ENCODE results near the gene CST8. TPM values are rescaled to one million over a fixed set of nuclear protein-coding genes. Genes with fewer than 3 reads are reported as not detected.

Gene CST8
- total RNA-seq, 1 donor from 2014 or later = not detected

DNA sequence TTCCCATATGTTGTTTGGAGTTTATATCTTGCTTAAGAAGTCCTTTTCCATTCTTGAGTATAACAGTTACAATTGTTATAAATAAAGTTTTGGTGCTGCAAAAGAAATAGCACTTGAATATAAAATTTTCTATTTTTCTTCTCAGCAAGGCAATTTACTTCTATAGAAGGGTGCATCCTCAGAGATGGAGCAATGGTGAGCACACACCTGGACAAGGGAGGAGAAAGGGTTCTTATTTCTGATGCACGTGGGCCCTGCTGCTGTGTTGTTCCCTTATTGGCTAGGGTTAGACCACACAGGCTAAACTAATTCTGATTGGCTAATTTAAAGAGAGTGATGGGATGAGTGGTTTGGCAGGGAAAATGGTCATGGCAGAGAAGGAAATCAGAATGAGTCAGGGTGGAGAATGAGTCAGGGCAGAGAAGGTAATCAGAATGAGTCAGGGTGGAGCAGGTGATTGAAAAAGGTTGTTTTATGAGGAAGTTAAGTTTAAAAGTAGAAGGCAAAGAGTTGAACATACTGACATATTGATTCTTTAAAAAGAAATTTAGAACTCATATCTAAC, 38.0 kb downstream of the CST8 start:
- H3K27me3 Mint-ChIP-seq (ENCODE audit: unreplicated experiment) = no peaks in the 10 kb centered on the region
- TF ChIP-seq CTCF (IDR thresholded peaks at IDR 0.05; ENCODE audit: unreplicated experiment) = no peak
- peaks cover 5% of the 10 kb centered on the region for H3K4me1 Mint-ChIP-seq (ENCODE audit: unreplicated experiment)
- no peaks in the 10 kb centered on the region for H3K9me3 Mint-ChIP-seq (ENCODE audit: unreplicated experiment)
- H3K27ac Mint-ChIP-seq (ENCODE audit: unreplicated experiment) = no peak overlapping the region
- H3K4me3 Mint-ChIP-seq (ENCODE audit: unreplicated experiment) = no peak overlapping the region
- H3K36me3 Mint-ChIP-seq (ENCODE audit: low read depth, unreplicated experiment) = no peaks in the 10 kb centered on the region
- DNase-seq (ENCODE audit: low spot score) = no peak

DNA sequence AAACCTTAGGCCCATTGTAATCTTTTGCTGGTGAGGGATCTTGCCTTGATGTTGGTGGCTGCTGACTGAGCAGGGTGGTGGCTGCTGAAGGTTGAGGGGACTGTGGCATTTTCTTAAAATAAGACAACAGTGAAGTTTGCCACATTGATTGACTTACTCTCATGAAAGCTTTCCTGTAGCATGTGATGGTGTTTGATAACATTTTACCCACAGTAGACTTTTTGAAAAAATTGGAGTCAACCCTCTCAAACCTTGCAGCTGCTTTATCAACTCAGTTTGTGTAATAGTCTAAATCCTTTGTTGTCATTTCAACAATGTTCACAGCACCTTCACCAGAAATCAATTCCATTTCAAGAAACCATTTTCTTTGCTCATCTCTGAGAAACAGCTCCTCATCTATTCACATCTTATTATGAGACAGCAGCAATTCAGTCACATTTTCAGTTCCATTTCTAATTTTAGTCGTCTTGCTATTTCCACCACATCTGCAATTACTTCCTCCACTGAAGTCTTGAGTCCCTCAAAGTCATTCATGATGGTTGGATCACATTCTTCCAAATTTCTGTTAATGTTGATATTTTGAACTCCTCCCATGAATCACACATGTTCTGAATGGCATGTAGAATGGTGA, 40.1 kb downstream of the CST8 start:
- H3K4me1 Mint-ChIP-seq (ENCODE audit: unreplicated experiment) = no peaks in the 10 kb centered on the region

GRCh38 chr20:23532533-23532932, 41.6 kb downstream of the CST8 start:
- H3K27me3 Mint-ChIP-seq (ENCODE audit: unreplicated experiment) = no peaks in the 10 kb centered on the region
- TF ChIP-seq CTCF (IDR thresholded peaks at IDR 0.05; ENCODE audit: unreplicated experiment) = no peak
- H3K9me3 Mint-ChIP-seq (ENCODE audit: unreplicated experiment) = no peaks in the 10 kb centered on the region
- H3K4me3 Mint-ChIP-seq (ENCODE audit: unreplicated experiment) = no peak overlapping the region
- no peak overlapping the region for H3K27ac Mint-ChIP-seq (ENCODE audit: unreplicated experiment)
- no peaks in the 10 kb centered on the region for H3K36me3 Mint-ChIP-seq (ENCODE audit: low read depth, unreplicated experiment)
- no peaks in the 10 kb centered on the region for H3K4me1 Mint-ChIP-seq (ENCODE audit: unreplicated experiment)
- no peak for DNase-seq (ENCODE audit: low spot score)

More for the DNA sequence above, 40.1 kb downstream of the CST8 start:
- no peaks in the 10 kb centered on the region for H3K36me3 Mint-ChIP-seq (ENCODE audit: low read depth, unreplicated experiment)
- no peak for TF ChIP-seq CTCF (IDR thresholded peaks at IDR 0.05; ENCODE audit: unreplicated experiment)
- no peaks in the 10 kb centered on the region for H3K9me3 Mint-ChIP-seq (ENCODE audit: unreplicated experiment)
- H3K4me3 Mint-ChIP-seq (ENCODE audit: unreplicated experiment) = no peak overlapping the region
- DNase-seq (ENCODE audit: low spot score) = no peak
- H3K27ac Mint-ChIP-seq (ENCODE audit: unreplicated experiment) = no peak overlapping the region
- H3K27me3 Mint-ChIP-seq (ENCODE audit: unreplicated experiment) = no peaks in the 10 kb centered on the region

DNA sequence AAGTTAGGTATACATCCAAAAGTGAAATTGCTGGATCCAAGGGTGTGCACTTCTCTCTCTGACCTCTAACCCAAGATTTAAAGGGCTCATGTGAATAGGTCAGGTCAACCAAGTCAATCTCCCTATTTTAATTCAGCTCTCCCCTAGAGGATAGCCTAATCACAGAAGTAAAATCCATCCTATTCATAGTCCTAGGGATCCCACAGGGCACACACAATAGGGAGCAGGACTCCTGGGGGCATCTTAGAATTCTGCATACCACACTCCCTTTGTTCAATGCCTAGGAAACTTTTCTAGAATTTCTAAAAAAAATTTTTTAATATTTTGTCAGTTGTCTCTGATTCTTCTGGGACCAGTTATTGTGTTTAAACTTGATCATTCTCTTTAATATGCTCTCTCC, 42.2 kb downstream of the CST8 start:
- DNase-seq (ENCODE audit: low spot score) = no peak
- H3K27ac Mint-ChIP-seq (ENCODE audit: unreplicated experiment) = no peak overlapping the region

More for the DNA sequence above, 42.2 kb downstream of the CST8 start:
- H3K4me3 Mint-ChIP-seq (ENCODE audit: unreplicated experiment) = no peak overlapping the region
- H3K4me1 Mint-ChIP-seq (ENCODE audit: unreplicated experiment) = no peaks in the 10 kb centered on the region
- no peaks in the 10 kb centered on the region for H3K36me3 Mint-ChIP-seq (ENCODE audit: low read depth, unreplicated experiment)
- no peaks in the 10 kb centered on the region for H3K27me3 Mint-ChIP-seq (ENCODE audit: unreplicated experiment)
- H3K9me3 Mint-ChIP-seq (ENCODE audit: unreplicated experiment) = no peaks in the 10 kb centered on the region
- no peak for TF ChIP-seq CTCF (IDR thresholded peaks at IDR 0.05; ENCODE audit: unreplicated experiment)

All from endothelial cell (in vitro differentiated cells).